ENCODE data around the gene AIFM3. TPM values are rescaled to one million over a fixed set of nuclear protein-coding genes. Genes with fewer than 3 reads are reported as not detected.

AIFM3 gene
- total and polyA plus RNA-seq, 2 of the 13 experiments (the other 11 are each of a cell fraction or from before 2014, with no cell fraction given), result 9.0 to 15.3 TPM

GRCh38 chr22:20953668-20954500 is 13.2 kb upstream of the AIFM3 start (continued):
- no peak for TF ChIP-seq AKNA (CRISPR knock-in tag; IDR thresholded peaks at IDR 0.05; ENCODE audit: borderline replicate concordance)
- no peak for TF ChIP-seq ZMYM4 (CRISPR knock-in tag; IDR thresholded peaks at IDR 0.05)
- no peak for TF ChIP-seq ZNF547 (CRISPR knock-in tag; IDR thresholded peaks at IDR 0.05)
- TF ChIP-seq ZNF343 (CRISPR knock-in tag; IDR thresholded peaks at IDR 0.05), result no peak
- 0 out of 2 replicates have a peak, but pooled peaks have one; percentile 12 for TF ChIP-seq PHF21A (CRISPR knock-in tag; IDR thresholded peaks at IDR 0.05)
- no peak for TF ChIP-seq PRDM4 (CRISPR knock-in tag; IDR thresholded peaks at IDR 0.05; ENCODE audit: borderline replicate concordance)
- peak; percentile 99 for TF ChIP-seq CEBPG (CRISPR knock-in tag; IDR thresholded peaks at IDR 0.05)
- no peak for TF ChIP-seq FOXK2 (IDR thresholded peaks at IDR 0.05)
- no peak for TF ChIP-seq PLRG1 (conservative IDR thresholded peaks at IDR 0.05)
- TF ChIP-seq CHCHD3 (CRISPR knock-in tag; IDR thresholded peaks at IDR 0.05), result no peak
- no peak for TF ChIP-seq ZBTB8A (CRISPR knock-in tag; IDR thresholded peaks at IDR 0.05; ENCODE audit: borderline replicate concordance, low read depth)
- TF ChIP-seq NFE2L1 (CRISPR knock-in tag; IDR thresholded peaks at IDR 0.05; ENCODE audit: borderline replicate concordance), result no peak
- TF ChIP-seq U2AF2 (IDR thresholded peaks at IDR 0.05; ENCODE audit: low read depth, low read length), result no peak
- no peak for TF ChIP-seq ZBTB25 (CRISPR knock-in tag; IDR thresholded peaks at IDR 0.05)
- no peak for TF ChIP-seq ELF4 (CRISPR knock-in tag; IDR thresholded peaks at IDR 0.05; ENCODE audit: borderline replicate concordance)
- TF ChIP-seq ZNF790 (CRISPR knock-in tag; IDR thresholded peaks at IDR 0.05; ENCODE audit: borderline replicate concordance), result no peak
